GM21825 (cell line): ENCODE measurements around the gene SFT2D2.

Experiments
- ATAC-seq: cut with Tn5 transposase; IDR thresholded peaks from one replicate; pipeline ENCODE4 v1.9.1; 2021; ENCODE audit warnings: mild to moderate bottlenecking, moderate library complexity; ENCODE audit not compliant: unreplicated experiment

Gene SFT2D2

GRCh38 chr1:168301664-168302320, 76.0 kb downstream of the SFT2D2 start:
- ATAC-seq = no peak
